A549 (cell line): ENCODE results near the gene NOS1. TPM values are rescaled to one million over a fixed set of nuclear protein-coding genes. Genes with fewer than 3 reads are reported as not detected.
A peak's percentile ranks its signal among the peaks of the same experiment; 100 is the strongest.

Experiments
- ATAC-seq, 2 experiments: fragments of 200-7000 bp in 1 of 2; fragments of >200 bp in 1 of 2; cut with Nextera tagmentation in 1 of 2; cut with Tn5 transposase in 1 of 2; 3 replicates each; pipeline versions ENCODE4 v1.8.0 to v1.9.1; 2018 to 2020; ENCODE audit warnings: mild to moderate bottlenecking in 1 of 2, moderate library complexity in 1 of 2
- CTCF ChIA-PET: fragments of 300-600 bp; sonication (Branson Sonifier 250); formaldehyde crosslinking; extraction: SDS; loops from one replicate; lab custom pipeline; 2021; ENCODE audit warnings: antibody characterized with exemption, inconsistent platforms; lab: Yijun Ruan, JAX
- POLR2A ChIA-PET: fragments of 350-600 bp; formaldehyde crosslinking; extraction: SDS; loops from one replicate; lab custom pipeline; 2021; ENCODE audit warnings: antibody characterized with exemption, inconsistent platforms; lab: Yijun Ruan, JAX
- DNase-seq, 2 experiments: peaks; one replicate each; pipeline versions ENCODE4 v3.0.0 to v3.0.0-alpha.2; 2011 to 2016; ENCODE audit warnings: low read depth in 1 of 2, low spot score in 1 of 2
- FAIRE-seq: peaks from 2 replicates; lab custom pipeline; 2011; peaks lifted over from hg19 to GRCh38; lab: Jason Lieb, UNC
- H3K27ac ChIP-seq, 2 experiments: fragments of >200 bp; sonication (Bioruptor Twin); formaldehyde crosslinking; 3 replicates each; pipeline ENCODE4 v1.5.1; 2016 to 2017
- H3K4me1 ChIP-seq: fragments of >200 bp; sonication (Bioruptor Twin); formaldehyde crosslinking; 3 replicates; pipeline ENCODE4 v1.6.1; 2016
- H3K4me2 ChIP-seq: fragments of >200 bp; sonication (Bioruptor Twin); formaldehyde crosslinking; 3 replicates; pipeline ENCODE4 v1.6.1; 2016
- H3K4me3 ChIP-seq: fragments of >200 bp; sonication (Bioruptor Twin); formaldehyde crosslinking; 3 replicates; pipeline ENCODE4 v1.5.1; 2016
- H3K9me3 ChIP-seq: fragments of >200 bp; sonication (Bioruptor Twin); formaldehyde crosslinking; 3 replicates; pipeline ENCODE4 v1.6.1; 2016
- BHLHE40 ChIP-seq: IDR thresholded peaks from 2 replicates; pipeline ENCODE4 v1.6.1; 2012; ENCODE audit warnings: low read depth, low read length, inconsistent platforms
- CHD4 ChIP-seq: fragments of 200-600 bp; sonication (generic); IDR thresholded peaks from 2 replicates; pipeline ENCODE4 v1.6.1; 2016; ENCODE audit warnings: antibody characterized with exemption, mild to moderate bottlenecking, borderline replicate concordance
- EHF ChIP-seq: fragments of 250-450 bp; sonication (Bioruptor Pico); IDR thresholded peaks from 2 replicates; pipeline ENCODE4 v1.5.0; 2020; ENCODE audit warnings: mild to moderate bottlenecking
- EP300 ChIP-seq, 2 experiments: fragments of >200 bp; sonication (Bioruptor Twin); formaldehyde crosslinking; IDR thresholded peaks; 2 replicates in 1 of 2; 3 replicates in 1 of 2; pipeline ENCODE4 v1.6.1; 2016 to 2017
- FOSL2 ChIP-seq, 2 experiments: fragments of 450-650 bp in 1 of 2; fragments of >200 bp in 1 of 2; sonication (Bioruptor Twin) in 1 of 2; formaldehyde crosslinking; IDR thresholded peaks; 2 replicates each; pipeline versions ENCODE4 v1.5.0 to v1.6.1; 2016 to 2020; ENCODE audit warnings: mild to moderate bottlenecking in 1 of 2, moderate library complexity in 1 of 2
- JUN ChIP-seq, 2 experiments: fragments of >200 bp; sonication (Bioruptor Twin); formaldehyde crosslinking; IDR thresholded peaks; 2 replicates in 1 of 2; 3 replicates in 1 of 2; pipeline ENCODE4 v1.6.1; 2016 to 2017
- KDM1A ChIP-seq: fragments of 200-600 bp; sonication (generic); IDR thresholded peaks from 2 replicates; pipeline ENCODE4 v1.6.1; 2016; ENCODE audit warnings: low read depth, mild to moderate bottlenecking
- KDM5A ChIP-seq: fragments of 200-600 bp; sonication (generic); IDR thresholded peaks from 2 replicates; pipeline ENCODE4 v1.6.1; 2016; ENCODE audit warnings: antibody characterized with exemption, mild to moderate bottlenecking
- MAZ ChIP-seq: fragments of 150-350 bp; IDR thresholded peaks from 2 replicates; pipeline ENCODE4 v1.6.1; 2014; ENCODE audit warnings: antibody characterized with exemption, low read depth, low read length, borderline replicate concordance
- MYC ChIP-seq: IDR thresholded peaks from 2 replicates; pipeline ENCODE4 v1.6.1; 2012; ENCODE audit warnings: mild to moderate bottlenecking, inconsistent platforms, low read length, improper control_type of control experiment, borderline replicate concordance
- NFE2L2 ChIP-seq: fragments of 150-350 bp; conservative IDR thresholded peaks from 2 replicates; pipeline ENCODE4 v1.6.1; 2014; ENCODE audit warnings: low read length
- RAD21 ChIP-seq, 2 experiments: fragments of >200 bp in 1 of 2; sonication (Bioruptor Twin) in 1 of 2; formaldehyde crosslinking in 1 of 2; IDR thresholded peaks in 1 of 2; conservative IDR thresholded peaks in 1 of 2; 2 replicates in 1 of 2; 3 replicates in 1 of 2; pipeline ENCODE4 v1.6.1; 2012 to 2018; ENCODE audit warnings: inconsistent platforms in 1 of 2
- RARB ChIP-seq: fragments of 250-450 bp; sonication (Bioruptor Pico); IDR thresholded peaks from 2 replicates; pipeline ENCODE4 v1.8.0; 2021; ENCODE audit warnings: mild to moderate bottlenecking, moderate library complexity
- RNF2 ChIP-seq: fragments of 200-600 bp; sonication (generic); IDR thresholded peaks from 2 replicates; pipeline ENCODE4 v1.6.1; 2016; ENCODE audit warnings: low read depth, mild to moderate bottlenecking, antibody characterized with exemption, moderate library complexity, borderline replicate concordance
- ZNF302 ChIP-seq: fragments of 250-450 bp; sonication (Bioruptor Pico); IDR thresholded peaks from 2 replicates; pipeline ENCODE4 v1.9.0; 2021; ENCODE audit warnings: inconsistent platforms, mild to moderate bottlenecking, moderate library complexity
- WGBS: methylation state at CpG from one replicate; pipeline ENCODE4 v1.1.6; 2017; ENCODE audit errors: missing lambda C conversion rate; 5-methylcytosine and 5-hydroxymethylcytosine counted together
- polyA plus RNA-seq, 4 experiments: library from polyadenylated mRNA; depleted of rRNA in 3 of 4; stranded (reverse); fragments of >200 nt; fragmentation: RNase III in 1 of 4; extraction: RNeasy Plus Mini Kit Qiagen cat#74134 plus additional on column Dnase treatment in 1 of 4; gene quantifications; 2 replicates in 3 of 4; 3 replicates in 1 of 4; pipeline ENCODE4 v1.2.3, GENCODE V29; 2011 to 2017
- TF ChIP-seq, protein P1 (sequence below): fragments of 200-600 bp; sonication (generic); IDR thresholded peaks from 2 replicates; pipeline ENCODE4 v1.6.1; 2016; ENCODE audit warnings: antibody characterized with exemption, mild to moderate bottlenecking, moderate library complexity
- TF ChIP-seq, protein P2 (sequence below): fragments of 250-450 bp; sonication (Bioruptor Pico); IDR thresholded peaks from 2 replicates; pipeline ENCODE4 v1.5.0; 2020; ENCODE audit warnings: low read depth, mild to moderate bottlenecking, moderate library complexity
- TF ChIP-seq, protein P3 (sequence below): fragments of >200 bp; sonication (Bioruptor Twin); formaldehyde crosslinking; IDR thresholded peaks from 3 replicates; pipeline ENCODE4 v1.6.1; 2016
- TF ChIP-seq, protein P4 (sequence below): IDR thresholded peaks from 2 replicates; pipeline ENCODE4 v1.6.1; 2012

The NOS1 gene
- polyA plus RNA-seq, 2 of the 4 experiments (the other 2 are of a cell fraction), result 0.10 to 0.39 TPM

DNA sequence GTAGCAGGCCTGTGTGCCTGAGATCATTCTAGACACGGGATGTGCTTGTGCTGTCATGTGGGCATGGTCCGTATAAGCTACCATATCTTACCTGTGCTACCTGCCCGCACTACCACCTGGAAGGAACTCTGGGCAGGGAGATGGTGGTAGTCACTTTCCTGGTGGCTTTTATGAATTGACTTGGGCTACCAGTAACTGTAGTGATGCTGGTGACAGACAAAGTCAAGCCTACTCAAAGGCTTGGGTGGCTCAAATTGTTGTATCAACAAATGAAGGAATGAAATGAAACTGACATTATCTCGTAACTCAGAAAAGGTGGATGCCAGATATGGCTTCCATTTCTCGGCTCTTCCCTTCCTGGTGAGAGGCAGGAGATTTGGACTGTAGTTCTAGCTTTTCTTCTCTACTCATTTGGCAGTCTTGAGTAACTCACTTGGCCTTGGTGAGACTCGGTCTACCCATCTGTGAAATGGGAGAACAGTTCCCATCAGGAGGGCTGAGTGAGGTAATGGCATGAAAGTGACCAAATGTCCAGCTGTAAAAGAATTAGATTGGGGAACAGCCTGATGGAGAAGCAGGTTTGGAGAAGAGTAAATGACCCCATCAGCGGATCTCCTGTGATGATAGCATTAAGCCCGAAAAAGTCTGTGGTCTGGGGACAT is 81.3 kb downstream of the NOS1 start:
- no peak overlapping the region for H3K4me3 ChIP-seq
- WGBS, result 58% methylated on average over 8 of the region's 8 CpGs
- no peak; a peak in 1 of 6 replicates for ATAC-seq
- FAIRE-seq, result no peak
- POLR2A ChIA-PET, result no interaction called here
- no peaks in the 10 kb centered on the region for H3K4me1 ChIP-seq
- no peak overlapping the region for H3K27ac ChIP-seq
- DNase-seq, result no peak
- no peaks in the 10 kb centered on the region for H3K9me3 ChIP-seq
- CTCF ChIA-PET, result interaction anchor here (0.7 to 1.3 kb wide), 3 partner anchors 26 to 88 kb away, joined by 3 read pairs; no protein-coding TSS in a partner anchor
- no peak for TF ChIP-seq FOSL2 (IDR thresholded peaks at IDR 0.05)
- no peak for TF ChIP-seq FOSL2 (CRISPR knock-in tag; IDR thresholded peaks at IDR 0.05)
- TF ChIP-seq RARB (CRISPR knock-in tag), result no peak
- no peak for TF ChIP-seq RAD21 (conservative IDR thresholded peaks at IDR 0.05 in 1 of 2, IDR thresholded peaks at IDR 0.05 in 1 of 2)
- TF ChIP-seq, protein P1, sequence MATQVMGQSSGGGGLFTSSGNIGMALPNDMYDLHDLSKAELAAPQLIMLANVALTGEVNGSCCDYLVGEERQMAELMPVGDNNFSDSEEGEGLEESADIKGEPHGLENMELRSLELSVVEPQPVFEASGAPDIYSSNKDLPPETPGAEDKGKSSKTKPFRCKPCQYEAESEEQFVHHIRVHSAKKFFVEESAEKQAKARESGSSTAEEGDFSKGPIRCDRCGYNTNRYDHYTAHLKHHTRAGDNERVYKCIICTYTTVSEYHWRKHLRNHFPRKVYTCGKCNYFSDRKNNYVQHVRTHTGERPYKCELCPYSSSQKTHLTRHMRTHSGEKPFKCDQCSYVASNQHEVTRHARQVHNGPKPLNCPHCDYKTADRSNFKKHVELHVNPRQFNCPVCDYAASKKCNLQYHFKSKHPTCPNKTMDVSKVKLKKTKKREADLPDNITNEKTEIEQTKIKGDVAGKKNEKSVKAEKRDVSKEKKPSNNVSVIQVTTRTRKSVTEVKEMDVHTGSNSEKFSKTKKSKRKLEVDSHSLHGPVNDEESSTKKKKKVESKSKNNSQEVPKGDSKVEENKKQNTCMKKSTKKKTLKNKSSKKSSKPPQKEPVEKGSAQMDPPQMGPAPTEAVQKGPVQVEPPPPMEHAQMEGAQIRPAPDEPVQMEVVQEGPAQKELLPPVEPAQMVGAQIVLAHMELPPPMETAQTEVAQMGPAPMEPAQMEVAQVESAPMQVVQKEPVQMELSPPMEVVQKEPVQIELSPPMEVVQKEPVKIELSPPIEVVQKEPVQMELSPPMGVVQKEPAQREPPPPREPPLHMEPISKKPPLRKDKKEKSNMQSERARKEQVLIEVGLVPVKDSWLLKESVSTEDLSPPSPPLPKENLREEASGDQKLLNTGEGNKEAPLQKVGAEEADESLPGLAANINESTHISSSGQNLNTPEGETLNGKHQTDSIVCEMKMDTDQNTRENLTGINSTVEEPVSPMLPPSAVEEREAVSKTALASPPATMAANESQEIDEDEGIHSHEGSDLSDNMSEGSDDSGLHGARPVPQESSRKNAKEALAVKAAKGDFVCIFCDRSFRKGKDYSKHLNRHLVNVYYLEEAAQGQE, result no peak
- no peak overlapping the region for H3K4me2 ChIP-seq

DNA sequence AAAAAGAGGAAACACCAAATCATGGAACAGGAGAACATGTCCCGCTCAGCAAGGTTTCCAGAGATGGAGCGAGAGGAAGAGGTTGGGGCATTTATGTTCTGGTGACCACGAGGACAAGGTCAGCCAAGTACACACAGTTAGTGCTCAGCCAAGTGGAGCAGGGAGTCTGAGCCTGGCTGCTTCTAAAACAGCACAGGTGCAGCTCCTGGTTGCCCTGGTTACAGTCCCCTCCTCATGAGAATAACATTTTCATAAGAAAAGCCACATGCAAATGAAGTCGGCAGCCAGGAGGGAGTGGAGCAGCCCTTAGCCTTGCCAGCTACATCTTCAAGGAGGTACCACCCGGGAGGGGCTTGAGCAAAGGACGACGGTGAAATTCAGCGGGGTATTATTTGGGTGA is 81.8 kb downstream of the NOS1 start:
- ChIA-PET CTCF (interaction anchor here (0.9 to 1.3 kb wide), 2 partner anchors 27 to 88 kb away, joined by 3 read pairs; no protein-coding TSS in a partner anchor), POLR2A (no interaction called here)
- ATAC-seq, result 0 out of 6 replicates have a peak, but pooled peaks of 1 of the 2 experiments have one; percentile 30
- no peak overlapping the region for H3K4me3 ChIP-seq
- H3K4me1 ChIP-seq, result no peaks in the 10 kb centered on the region
- TF ChIP-seq RNF2 (no peak), JUN (IDR thresholded peaks at IDR 0.05) (no peak), EP300 (IDR thresholded peaks at IDR 0.05) (no peak), MYC (no peak), BHLHE40 (no peak), KDM1A (no peak), MAZ (no peak), ZNF302 (CRISPR knock-in tag) (no peak), KDM5A (no peak), NFE2L2 (no peak), EHF (no peak), CHD4 (no peak)
- TF ChIP-seq, protein P2, sequence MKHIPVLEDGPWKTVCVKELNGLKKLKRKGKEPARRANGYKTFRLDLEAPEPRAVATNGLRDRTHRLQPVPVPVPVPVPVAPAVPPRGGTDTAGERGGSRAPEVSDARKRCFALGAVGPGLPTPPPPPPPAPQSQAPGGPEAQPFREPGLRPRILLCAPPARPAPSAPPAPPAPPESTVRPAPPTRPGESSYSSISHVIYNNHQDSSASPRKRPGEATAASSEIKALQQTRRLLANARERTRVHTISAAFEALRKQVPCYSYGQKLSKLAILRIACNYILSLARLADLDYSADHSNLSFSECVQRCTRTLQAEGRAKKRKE (CRISPR knock-in tag), result no peak
- TF ChIP-seq, protein P3, sequence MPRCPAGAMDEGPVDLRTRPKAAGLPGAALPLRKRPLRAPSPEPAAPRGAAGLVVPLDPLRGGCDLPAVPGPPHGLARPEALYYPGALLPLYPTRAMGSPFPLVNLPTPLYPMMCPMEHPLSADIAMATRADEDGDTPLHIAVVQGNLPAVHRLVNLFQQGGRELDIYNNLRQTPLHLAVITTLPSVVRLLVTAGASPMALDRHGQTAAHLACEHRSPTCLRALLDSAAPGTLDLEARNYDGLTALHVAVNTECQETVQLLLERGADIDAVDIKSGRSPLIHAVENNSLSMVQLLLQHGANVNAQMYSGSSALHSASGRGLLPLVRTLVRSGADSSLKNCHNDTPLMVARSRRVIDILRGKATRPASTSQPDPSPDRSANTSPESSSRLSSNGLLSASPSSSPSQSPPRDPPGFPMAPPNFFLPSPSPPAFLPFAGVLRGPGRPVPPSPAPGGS, result no peak
- TF ChIP-seq, protein P4, sequence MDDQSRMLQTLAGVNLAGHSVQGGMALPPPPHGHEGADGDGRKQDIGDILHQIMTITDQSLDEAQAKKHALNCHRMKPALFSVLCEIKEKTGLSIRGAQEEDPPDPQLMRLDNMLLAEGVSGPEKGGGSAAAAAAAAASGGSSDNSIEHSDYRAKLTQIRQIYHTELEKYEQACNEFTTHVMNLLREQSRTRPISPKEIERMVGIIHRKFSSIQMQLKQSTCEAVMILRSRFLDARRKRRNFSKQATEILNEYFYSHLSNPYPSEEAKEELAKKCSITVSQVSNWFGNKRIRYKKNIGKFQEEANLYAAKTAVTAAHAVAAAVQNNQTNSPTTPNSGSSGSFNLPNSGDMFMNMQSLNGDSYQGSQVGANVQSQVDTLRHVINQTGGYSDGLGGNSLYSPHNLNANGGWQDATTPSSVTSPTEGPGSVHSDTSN, result no peak
- no peak overlapping the region for H3K4me2 ChIP-seq
- no peak for FAIRE-seq
- DNase-seq, result no peak
- 53% methylated on average over 8 of the region's 8 CpGs for WGBS
- H3K27ac ChIP-seq, result no peak overlapping the region
- H3K9me3 ChIP-seq, result no peaks in the 10 kb centered on the region
